ENCODE data around the gene MMP1.
"Not testable (repeated sequence)": the region's sequence is repeated elsewhere in the genome, so short reads cannot be mapped to it uniquely, and the experiment has no call there.

Gene MMP1

DNA sequence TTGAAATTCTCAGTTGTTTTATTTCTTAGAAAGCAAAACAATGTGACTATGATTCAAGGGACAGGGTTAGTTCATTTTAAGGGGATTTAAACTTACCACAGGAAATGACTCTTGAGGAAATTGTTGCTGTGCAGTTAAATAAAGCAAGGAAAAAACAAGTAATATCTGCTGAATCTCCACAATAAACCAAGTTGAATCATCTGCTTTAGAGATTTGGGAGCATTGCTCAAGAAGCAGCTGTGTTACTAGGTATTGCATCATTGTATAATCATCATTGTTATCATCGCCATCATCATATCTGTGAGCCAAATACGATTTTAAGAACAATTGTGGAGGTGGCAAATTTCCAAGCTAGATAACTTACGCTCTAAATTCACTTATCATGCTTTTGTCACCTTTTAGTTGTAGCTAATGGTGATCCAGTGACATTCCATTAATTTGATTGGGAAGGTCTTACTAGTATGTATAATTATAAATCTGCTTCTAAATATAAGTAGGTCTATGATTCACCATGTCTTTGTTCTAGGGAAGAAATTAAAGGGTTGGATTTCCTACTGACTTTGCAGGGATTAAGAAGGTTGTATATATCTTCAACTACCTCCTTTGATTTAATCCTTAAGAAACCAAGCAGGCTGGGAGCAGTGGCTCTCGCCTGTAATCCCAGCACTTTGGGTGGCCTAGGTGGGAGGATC is 37.5 kb downstream of the MMP1 start:
- peak; percentile 96 for DNase-seq (ENCODE audit: low read depth)

DNA sequence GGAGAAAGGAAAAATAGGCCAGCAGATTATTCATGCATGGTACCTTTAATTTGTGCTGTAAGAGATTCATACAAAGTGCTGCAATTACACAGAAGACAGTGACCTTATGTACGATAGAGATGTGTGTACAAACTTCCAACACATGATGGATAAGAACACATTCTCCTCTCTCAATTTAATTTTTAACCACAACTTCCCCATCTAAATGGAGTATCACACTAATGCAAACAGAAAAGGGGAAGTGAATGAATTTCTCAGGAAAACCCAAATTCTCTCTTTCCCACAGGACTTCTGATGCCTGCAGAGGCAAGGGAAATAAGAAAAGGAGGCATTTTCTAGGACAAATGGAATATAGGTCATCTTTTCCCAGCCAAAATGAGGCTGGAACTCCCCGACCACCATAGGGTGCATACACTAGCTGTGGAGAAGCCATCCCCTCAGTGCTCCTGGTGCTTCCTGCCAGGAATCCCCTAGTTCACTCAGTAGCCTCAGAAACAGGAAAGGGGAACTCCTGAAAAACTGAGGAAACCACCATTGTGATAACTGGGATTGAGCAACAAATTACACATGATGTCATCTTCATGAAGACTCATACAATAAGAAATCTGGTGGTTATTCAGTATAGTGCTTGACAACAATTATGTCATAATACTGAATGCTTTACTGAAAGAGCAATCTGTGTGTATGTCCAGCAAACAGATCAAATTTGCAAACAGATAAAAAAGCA is 40.0 kb downstream of the MMP1 start:
- DNase-seq (ENCODE audit: low read depth) = peak; percentile 27

DNA sequence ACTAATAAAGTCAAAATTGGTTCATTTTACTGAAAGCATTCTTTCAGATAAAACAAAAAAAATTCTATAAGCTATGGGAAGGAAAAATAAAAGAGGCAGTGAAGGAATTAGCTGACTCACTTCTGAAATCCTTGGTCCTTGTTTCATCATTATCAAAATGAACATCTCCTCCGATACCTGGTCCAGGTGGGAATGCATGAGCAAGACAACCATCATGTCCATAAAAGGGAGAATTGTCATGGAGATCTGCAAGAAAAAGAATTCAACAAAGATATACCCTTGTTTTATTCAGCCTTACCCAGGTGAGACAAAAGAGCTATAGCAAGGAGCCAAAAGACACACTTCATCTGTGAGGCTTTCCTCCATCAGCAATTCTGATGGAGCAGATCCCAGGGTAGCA is 44.7 kb downstream of the MMP1 start:
- DNase-seq (ENCODE audit: low read depth) = no peak

DNA sequence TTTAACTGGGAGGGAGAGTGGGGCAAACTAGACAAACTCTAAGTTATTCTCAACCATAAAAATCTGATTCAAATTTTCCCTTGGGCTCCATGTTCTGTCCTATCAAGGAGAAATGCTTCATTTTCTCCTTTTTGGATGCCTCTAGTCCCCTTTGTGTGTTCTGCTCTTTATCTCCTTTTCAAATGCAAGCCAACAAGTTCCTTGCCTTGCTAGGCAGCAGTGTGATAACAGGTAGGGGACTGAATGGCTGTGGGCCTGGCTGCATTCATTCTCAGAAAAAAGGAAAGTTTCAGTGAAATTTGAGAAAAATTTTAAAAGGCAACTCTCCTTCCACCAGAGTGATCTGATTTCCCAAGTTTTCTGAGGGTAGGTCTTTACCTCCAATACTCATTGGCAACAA is 46.3 kb downstream of the MMP1 start:
- no peak for DNase-seq (ENCODE audit: low read depth)

DNA sequence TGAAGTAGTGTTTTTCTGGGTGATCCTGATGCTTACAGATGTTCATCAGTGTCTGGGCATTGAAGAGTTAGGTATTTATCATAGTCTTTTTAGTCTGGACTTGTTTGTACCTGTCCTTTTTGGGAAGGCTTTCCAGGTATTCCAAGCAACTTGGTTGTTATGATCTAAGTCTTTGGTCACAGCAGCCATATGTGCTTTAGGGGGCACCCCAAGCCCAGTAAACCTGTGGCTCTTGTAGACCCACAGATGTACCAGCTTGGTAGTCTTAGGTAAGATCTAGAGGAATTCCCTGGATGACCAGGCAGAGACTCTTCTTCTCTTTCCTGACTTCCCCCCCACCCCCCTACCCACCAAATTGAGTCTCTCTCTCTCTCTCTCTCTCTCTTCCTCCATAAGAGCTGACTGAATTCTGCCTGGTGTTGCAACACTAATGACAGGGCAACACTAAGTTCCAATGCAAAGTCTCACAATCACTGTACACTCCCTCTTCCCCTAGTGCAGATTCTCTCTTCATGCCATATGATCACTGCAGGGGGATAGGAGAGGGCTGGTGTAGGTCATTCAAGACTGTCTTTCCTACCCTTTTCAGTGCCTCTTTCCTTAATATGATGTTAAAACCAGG is 48.7 kb downstream of the MMP1 start:
- DNase-seq (ENCODE audit: low read depth) = no peak

DNA sequence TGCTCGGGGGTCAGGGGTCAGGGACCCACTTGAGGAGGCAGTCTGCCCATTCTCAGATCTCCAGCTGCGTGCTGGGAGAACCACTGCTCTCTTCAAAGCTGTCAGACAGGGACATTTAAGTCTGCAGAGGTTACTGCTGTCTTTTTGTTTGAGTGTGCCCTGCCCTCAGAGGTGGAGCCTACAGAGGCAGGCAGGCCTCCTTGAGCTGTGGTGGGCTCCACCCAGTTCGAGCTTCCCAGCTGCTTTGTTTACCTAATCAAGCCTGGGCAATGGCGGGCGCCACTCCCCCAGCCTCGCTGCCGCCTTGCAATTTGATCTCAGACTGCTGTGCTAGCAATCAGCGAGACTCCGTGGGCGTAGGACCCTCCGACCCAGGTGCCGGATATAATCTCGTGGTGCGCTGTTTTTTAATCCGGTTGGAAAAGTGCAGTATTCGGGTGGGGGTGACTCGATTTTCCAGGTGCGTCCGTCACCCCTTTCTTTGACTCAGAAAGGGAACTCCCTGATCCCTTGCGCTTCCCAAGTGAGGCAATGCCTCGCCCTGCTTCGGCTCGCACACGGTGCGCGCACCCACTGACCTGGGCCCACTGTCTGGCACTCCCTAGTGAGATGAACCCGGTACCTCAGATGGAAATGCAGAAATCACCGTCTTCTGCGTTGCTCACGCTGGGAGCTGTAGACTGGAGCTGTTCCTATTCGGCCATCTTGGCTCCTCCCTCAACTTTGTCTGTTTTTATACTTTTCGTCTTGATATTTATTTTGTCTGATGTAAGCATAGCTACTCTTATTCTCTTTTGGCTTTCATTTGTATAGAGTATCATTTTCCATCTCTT is 51.0 kb downstream of the MMP1 start:
- DNase-seq (ENCODE audit: low read depth) = not testable (repeated sequence)

Data from fibroblast of the conjunctiva (primary cell).